TTC549 (cell line): ENCODE data around the gene SNAP91.

Experiments used
- FAIRE-seq: peaks from 2 replicates; lab custom pipeline; 2012; peaks lifted over from hg19 to GRCh38; lab: Jason Lieb, UNC

The SNAP91 gene

GRCh38 chr6:83536647-83537589 is 172.0 kb downstream of the SNAP91 start:
- FAIRE-seq = no peak

DNA sequence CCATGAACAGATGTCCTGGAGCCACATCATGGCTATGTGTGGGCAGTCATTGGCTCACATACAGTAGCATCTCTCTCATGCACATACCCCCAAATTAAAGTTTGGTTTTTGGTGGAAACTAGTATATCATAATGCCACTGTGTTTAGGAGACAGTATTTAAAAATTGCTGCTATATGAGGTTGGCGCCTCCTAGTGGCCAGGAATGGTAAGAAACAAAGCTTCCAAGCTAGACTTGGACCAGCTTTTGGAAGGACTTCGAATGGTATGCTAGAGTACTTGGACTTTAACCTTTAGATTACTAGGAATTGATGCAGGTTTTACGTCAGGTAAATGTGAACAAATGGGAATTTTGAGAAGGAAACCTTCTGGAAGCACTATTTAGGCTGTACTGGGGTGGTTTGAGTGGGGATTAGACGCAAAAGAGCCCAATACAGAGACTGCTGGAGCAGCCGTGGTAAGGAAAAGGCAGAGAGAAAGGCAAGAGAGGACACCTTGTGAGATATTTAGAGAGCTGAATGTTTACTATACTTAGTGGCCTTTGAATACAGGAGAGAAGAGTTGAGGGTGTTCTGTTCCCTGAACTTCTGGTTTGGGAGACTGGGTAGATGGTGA is 172.8 kb downstream of the SNAP91 start:
- FAIRE-seq = no peak

DNA sequence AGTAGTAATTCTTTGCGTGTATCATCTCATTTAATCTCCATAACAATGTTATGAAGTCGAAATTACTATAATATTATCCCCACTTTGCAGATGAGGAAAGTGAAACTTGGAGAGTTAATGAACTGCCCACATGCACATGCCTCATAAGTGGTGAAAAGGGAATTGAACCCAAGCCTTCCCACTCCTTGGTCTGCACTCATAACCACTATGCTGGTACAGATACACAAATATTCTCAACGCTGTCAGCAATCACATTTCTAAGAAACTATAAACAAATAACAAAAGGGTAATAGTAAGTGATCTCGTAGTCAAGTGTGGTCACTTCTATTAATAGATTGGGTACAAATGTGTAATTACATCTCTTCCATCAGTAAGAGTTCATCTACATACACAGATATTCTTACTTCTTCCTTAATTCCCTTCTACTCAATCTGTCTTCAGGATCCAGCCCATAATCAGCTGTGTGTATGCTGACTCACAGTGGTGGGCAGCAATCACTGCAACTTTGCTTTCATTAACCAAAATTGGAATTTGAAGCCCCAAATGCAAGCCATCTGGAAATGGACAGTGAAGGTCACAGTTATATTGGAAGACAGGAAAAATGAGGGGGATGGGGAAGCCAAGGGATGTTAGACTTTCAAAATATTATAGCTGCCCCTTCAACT is 190.0 kb downstream of the SNAP91 start:
- no peak for FAIRE-seq

DNA sequence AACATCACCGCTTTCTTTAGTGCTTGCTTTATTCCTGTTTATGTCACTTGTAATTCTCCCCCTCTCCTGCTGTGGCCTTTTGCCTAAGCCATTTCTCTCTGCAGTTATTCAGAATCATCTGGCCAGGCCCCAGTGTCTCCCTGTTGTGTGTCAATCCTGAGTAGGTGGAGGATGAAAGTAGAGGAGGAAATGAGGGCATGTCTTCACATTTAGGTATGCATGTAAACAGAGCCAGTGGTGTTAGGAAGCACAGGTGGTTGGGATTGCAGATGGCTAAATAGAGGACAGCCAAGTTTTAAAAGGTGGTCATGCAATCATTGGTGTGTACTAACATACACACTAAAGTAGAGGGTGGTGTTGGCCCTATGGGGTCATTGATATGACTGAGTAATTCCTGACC is 191.4 kb downstream of the SNAP91 start:
- no peak for FAIRE-seq

GRCh38 chr6:83514866-83515466 is 193.9 kb downstream of the SNAP91 start:
- peak; percentile 74 for FAIRE-seq

GRCh38 chr6:83514466-83514865 is 194.4 kb downstream of the SNAP91 start:
- FAIRE-seq = no peak

DNA sequence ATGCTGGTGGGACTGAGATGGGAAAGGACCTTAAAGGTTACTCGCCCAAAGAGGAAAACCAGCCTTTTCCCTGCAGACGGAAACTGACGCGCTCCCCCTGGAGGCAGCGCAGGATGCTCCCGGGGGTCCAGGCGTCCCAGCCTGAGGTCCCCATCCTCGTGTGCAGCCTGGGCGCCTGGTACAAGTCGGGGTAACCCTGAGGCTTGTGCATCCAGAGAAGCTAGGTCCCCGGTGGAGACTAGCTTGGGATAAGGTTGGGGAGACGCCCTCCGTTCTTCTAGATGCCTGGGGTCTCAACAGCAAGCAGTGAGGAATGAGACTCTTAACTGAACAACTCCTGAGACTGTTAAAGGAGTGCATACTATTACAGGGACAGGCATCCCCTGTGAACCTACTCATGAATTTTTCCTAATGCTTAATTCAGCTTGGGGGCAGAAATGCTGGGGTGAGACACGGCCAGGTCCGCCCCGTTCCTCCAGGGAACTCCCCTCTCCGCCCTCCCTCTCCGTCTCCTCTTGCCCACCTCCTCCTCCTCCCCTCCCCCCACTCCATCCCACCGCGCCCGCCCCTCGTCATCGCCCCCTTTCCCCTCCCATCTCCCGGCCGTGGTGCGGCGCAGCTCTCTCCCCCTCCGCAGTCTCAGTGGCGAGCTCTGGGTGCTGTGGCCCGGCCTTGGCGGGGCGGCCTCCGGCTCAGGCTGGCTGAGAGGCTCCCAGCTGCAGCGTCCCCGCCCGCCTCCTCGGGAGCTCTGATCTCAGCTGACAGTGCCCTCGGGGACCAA is 196.8 kb downstream of the SNAP91 start, which contains the start of gene PRSS35:
Gene PRSS35, plus strand, starts transcription at position 634 of the 781 bp plus-strand sequence. CDS start 10,908 bp downstream, outside the sequence.
- no peak for FAIRE-seq

GRCh38 chr6:83511266-83511665 is 197.6 kb downstream of the SNAP91 start:
- no peak for FAIRE-seq

GRCh38 chr6:83510791-83511190 is 198.1 kb downstream of the SNAP91 start:
- FAIRE-seq = no peak

GRCh38 chr6:83509441-83509840 is 199.5 kb downstream of the SNAP91 start:
- no peak for FAIRE-seq

GRCh38 chr6:83505356-83505755 is 203.5 kb downstream of the SNAP91 start:
- no peak for FAIRE-seq
